NCI-H1694 (cell line): Measurements from ENCODE around the gene FAM229A.

ENCODE experiments used
- DNase-seq: peaks from one replicate; lab custom pipeline; 2025; lab: John Stamatoyannopoulos, UW

The FAM229A gene

DNA sequence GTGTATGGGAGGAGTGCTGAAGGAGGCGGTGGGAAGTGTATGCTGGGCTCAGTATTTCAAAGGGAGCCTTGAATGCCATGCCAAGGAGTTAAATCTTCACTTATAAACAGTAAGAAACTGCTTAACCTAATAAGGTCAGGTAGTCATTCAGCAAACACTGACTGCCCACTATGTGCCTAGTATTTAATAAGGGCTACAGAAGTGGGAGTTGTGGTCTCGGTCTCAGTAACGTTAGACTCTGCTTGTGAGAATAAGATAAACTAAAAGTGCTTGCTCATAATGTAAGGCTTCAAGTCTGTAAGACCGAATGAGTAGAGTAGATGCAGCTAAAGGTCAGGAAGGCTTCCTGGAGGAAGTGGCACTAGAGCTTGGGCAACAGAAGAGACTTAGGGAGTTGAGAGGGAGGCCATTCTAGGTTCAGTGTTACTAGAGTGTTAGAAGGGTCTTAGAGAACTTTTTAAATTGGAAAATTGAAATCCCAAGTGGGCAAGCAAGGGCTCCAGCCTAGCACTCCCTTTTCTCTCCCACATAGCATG is 32.3 kb downstream of the FAM229A start:
- no peak for DNase-seq

GRCh38 chr1:32327204-32327603 is 35.1 kb downstream of the FAM229A start:
- DNase-seq, result no peak

DNA sequence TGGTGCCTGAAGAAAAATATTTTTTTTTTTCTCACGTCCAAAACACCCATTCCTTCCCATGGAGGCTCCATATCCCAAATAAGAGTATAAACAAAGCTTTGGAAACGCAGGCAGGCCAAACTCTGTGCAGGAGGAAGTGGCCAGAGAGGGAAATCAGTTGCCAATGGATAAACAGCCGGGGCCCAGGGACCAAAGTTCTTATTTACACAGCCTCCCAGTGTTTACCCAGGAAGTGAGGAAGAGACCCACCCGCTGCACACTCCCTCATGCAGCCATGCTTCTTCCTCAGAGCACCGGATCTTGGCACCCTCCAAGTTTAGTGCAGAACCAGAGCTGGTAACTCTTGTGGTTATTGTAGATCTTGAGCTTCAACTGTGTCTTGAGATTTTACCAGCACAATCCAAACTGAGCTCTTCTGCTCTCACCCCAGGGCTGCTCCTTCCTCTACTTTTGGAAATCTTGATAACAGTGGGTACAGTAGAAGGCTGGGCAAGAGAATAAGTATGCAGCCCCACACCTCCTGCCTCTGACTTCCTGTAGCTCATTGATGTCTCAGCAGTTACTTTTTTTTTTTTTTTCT is 40.5 kb downstream of the FAM229A start:
- no peak for DNase-seq

- DNase-seq, result no peak
Measured at GRCh38 chr1:32318127-32318869, 44.0 kb downstream of the FAM229A start.

DNA sequence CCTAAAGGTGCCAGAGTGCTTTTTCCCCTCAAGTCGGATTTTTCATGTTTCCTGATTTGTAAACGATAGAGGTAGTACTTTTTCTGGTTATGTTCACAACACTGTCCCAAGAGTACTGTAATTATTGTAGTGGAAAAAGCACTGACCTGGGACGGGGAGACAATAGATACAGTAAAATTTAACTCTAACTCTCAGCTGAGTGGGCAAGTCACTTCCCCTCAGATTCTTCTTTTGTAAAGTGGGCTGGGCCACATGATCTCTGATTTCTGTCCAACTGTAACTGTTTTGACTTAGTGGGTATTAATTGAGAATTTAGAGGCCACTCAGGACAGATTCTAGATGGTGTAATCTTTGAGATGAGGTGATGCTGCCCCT is 45.4 kb downstream of the FAM229A start:
- DNase-seq, result no peak

DNA sequence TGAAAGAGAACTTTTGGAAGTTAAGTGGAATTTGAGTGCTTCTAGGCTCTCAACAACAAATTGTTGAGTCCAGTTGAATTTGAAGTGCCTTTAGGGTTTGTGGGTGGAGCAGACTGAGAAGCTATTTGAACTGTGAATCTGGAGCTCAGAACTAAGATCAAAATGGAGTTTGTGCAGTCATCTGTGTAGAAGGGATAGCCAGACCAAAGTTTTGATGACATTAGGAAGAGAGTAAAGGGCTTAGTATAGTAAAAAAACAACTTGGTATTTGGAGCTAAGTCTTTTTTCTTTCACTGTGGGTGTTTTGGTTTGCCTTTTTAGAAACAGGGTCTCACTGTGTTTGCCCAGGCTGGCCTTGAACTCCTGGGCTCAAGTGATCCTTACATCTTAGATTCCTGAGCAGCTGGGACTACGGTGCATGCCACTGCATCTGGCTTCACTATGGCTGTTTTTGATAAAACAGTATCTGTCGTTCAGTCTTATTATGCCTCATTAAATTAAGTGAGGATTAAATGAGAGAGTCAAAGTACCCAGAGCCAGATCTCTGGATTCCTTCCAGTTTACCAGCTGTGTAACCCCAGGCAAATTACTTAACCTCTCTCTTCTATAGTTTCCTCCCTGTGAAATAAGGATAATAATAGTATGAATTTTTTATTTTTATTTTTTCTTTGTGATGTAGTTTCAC is 50.4 kb downstream of the FAM229A start:
- no peak for DNase-seq
